Esophagus squamous epithelium (tissue), 4 donors: ENCODE data around the gene TRIM17.
"Not testable (repeated sequence)": the region's sequence is repeated elsewhere in the genome, so short reads cannot be mapped to it uniquely, and the experiment has no call there.

Source experiments
- POLR2A ChIP-seq, 4 donors: fragments of 450-650 bp; IDR thresholded peaks; one replicate each; pipeline ENCODE4 v1.6.1; 2017; ENCODE audit warnings: antibody characterized with exemption in 4 of 4, mild to moderate bottlenecking in 4 of 4, moderate library complexity in 3 of 4
- TF ChIP-seq, protein P1 (sequence below), 6 experiments: fragments of 450-650 bp in 4 of 6; fragments of 200-600 bp in 2 of 6; sonication (generic) in 2 of 6; IDR thresholded peaks; one replicate each; pipeline ENCODE4 v1.5.1; 2016 to 2019; ENCODE audit warnings: antibody characterized with exemption in 6 of 6, mild to moderate bottlenecking in 4 of 6, moderate library complexity in 4 of 6

DNA sequence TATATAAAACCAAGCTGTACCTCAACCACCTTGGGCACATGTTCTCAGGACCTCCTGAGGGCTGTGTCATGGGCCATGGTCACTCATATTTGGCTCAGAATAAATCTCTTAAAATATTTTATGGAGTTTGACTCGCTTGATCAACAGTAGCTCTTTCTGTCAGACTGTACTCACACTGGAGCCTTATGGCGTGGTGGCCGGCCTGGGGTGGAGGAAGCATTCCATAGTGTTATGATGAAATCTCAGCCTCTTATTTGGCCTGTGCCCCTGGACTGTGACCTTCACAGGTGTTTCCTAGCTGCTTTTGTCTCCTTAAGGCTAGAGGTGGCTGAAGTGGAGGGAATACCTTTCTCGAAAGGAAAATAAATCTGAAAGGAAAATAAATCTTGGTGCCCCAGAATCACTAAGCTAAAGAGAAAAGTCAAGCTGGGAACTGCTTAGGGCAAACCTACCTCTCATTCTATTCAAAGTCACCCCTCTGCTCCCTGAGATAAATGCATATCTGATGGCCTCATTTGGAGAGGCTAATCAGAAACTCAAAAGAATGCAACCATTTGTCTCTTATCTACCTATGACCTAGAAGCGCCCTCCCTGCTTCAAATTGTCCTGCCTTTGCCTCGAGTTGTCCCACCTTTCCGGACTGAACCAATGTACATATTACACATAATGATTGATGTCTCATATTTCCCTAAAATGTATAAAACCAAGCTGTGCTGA is 16.8 kb upstream of the TRIM17 start:
- TF ChIP-seq, protein P1, sequence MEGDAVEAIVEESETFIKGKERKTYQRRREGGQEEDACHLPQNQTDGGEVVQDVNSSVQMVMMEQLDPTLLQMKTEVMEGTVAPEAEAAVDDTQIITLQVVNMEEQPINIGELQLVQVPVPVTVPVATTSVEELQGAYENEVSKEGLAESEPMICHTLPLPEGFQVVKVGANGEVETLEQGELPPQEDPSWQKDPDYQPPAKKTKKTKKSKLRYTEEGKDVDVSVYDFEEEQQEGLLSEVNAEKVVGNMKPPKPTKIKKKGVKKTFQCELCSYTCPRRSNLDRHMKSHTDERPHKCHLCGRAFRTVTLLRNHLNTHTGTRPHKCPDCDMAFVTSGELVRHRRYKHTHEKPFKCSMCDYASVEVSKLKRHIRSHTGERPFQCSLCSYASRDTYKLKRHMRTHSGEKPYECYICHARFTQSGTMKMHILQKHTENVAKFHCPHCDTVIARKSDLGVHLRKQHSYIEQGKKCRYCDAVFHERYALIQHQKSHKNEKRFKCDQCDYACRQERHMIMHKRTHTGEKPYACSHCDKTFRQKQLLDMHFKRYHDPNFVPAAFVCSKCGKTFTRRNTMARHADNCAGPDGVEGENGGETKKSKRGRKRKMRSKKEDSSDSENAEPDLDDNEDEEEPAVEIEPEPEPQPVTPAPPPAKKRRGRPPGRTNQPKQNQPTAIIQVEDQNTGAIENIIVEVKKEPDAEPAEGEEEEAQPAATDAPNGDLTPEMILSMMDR (IDR thresholded peaks at IDR 0.05), result not testable (repeated sequence)
- not testable (repeated sequence) for TF ChIP-seq POLR2A (IDR thresholded peaks at IDR 0.05)
